SK-N-SH (cell line): ENCODE measurements around the gene ANKRD2. TPM values are rescaled to one million over a fixed set of nuclear protein-coding genes. Genes with fewer than 3 reads are reported as not detected.

Source experiments
- CTCF ChIA-PET: fragments of 300-600, 350-600 bp; formaldehyde crosslinking; extraction: SDS; loops from one replicate; lab custom pipeline; 2021; lab: Yijun Ruan, JAX
- POLR2A ChIA-PET: fragments of 350-600 bp; sonication (Branson Sonifier 250); formaldehyde crosslinking; extraction: SDS; loops from one replicate; lab custom pipeline; 2020; ENCODE audit warnings: antibody characterized with exemption, inconsistent platforms; lab: Yijun Ruan, JAX
- DNase-seq: peaks from one replicate; pipeline ENCODE4 v3.0.0; 2012
- H2AFZ ChIP-seq: fragments of 200-600 bp; sonication (generic); 2 replicates; pipeline ENCODE4 v1.8.1; 2016; ENCODE audit warnings: antibody characterized with exemption, mild to moderate bottlenecking, low read depth
- H3F3A ChIP-seq: fragments of 200-600 bp; sonication (generic); replicated peaks from 2 replicates; pipeline ENCODE3; 2016; ENCODE audit warnings: antibody characterized with exemption, mild to moderate bottlenecking; ENCODE audit not compliant: insufficient read depth
- H3K27ac ChIP-seq, 2 experiments: fragments of 200-500 bp in 1 of 2; fragments of 200-600 bp in 1 of 2; sonication (Bioruptor generic) in 1 of 2; sonication (generic), shearing (Covaris generic) in 1 of 2; 2 replicates each; pipeline versions ENCODE4 v1.5.1 to v1.6.1; 2014 to 2016; ENCODE audit warnings: low read depth in 2 of 2, inconsistent platforms in 1 of 2, low read length in 1 of 2, mild to moderate bottlenecking in 1 of 2, mixed read lengths in 1 of 2
- H3K27me3 ChIP-seq: fragments of 200-600 bp; sonication (generic), shearing (Covaris generic); 2 replicates; pipeline ENCODE4 v1.6.1; 2016; ENCODE audit warnings: mixed run types; ENCODE audit not compliant: insufficient read depth
- H3K36me3 ChIP-seq, 2 experiments: fragments of 200-500 bp in 1 of 2; fragments of 200-600 bp in 1 of 2; sonication (Bioruptor generic) in 1 of 2; sonication (generic) in 1 of 2; replicated peaks in 1 of 2; 2 replicates each; pipeline versions ENCODE3 to v1.5.1; 2014 to 2016; ENCODE audit warnings: low read length in 1 of 2, mild to moderate bottlenecking in 1 of 2; ENCODE audit not compliant: insufficient read depth in 2 of 2, control insufficient read depth in 1 of 2
- H3K4me1 ChIP-seq, 2 experiments: fragments of 200-500 bp in 1 of 2; fragments of 200-600 bp in 1 of 2; sonication (Bioruptor generic) in 1 of 2; sonication (generic), shearing (Covaris generic) in 1 of 2; 2 replicates each; pipeline versions ENCODE4 v1.5.1 to v1.6.1; 2014 to 2016; ENCODE audit warnings: low read depth in 1 of 2, low read length in 1 of 2, mixed run types in 1 of 2; ENCODE audit not compliant: insufficient read depth in 2 of 2, control insufficient read depth in 1 of 2
- H3K4me2 ChIP-seq: fragments of 200-600 bp; sonication (generic), shearing (Covaris generic); 2 replicates; pipeline ENCODE4 v1.6.1; 2017; ENCODE audit warnings: mixed run types
- H3K4me3 ChIP-seq, 2 experiments: fragments of 200-500 bp in 1 of 2; fragments of 200-600 bp in 1 of 2; sonication (Bioruptor generic) in 1 of 2; sonication (generic), shearing (Covaris generic) in 1 of 2; 2 replicates each; pipeline versions ENCODE4 v1.5.1 to v1.8.1; 2014 to 2016; ENCODE audit warnings: low read depth in 2 of 2, inconsistent platforms in 1 of 2, low read length in 1 of 2, mild to moderate bottlenecking in 1 of 2, mixed read lengths in 1 of 2, moderate library complexity in 1 of 2
- H3K79me2 ChIP-seq: fragments of 200-600 bp; sonication (generic); 2 replicates; pipeline ENCODE4 v1.8.1; 2017; ENCODE audit warnings: mild to moderate bottlenecking; ENCODE audit not compliant: insufficient read depth
- H3K9ac ChIP-seq: fragments of 200-600 bp; sonication (generic); 2 replicates; pipeline ENCODE4 v1.6.1; 2017; ENCODE audit warnings: mixed run types
- H3K9me2 ChIP-seq: fragments of 200-600 bp; sonication (generic); 2 replicates; pipeline ENCODE4 v1.6.1; 2017; ENCODE audit warnings: mixed run types
- H3K9me3 ChIP-seq: fragments of 200-600 bp; sonication (generic); 2 replicates; pipeline ENCODE4 v1.6.1; 2017; ENCODE audit warnings: mixed run types, mild to moderate bottlenecking, moderate library complexity
- H4K20me1 ChIP-seq: fragments of 200-600 bp; sonication (generic); 2 replicates; pipeline ENCODE4 v1.6.1; 2017; ENCODE audit warnings: mild to moderate bottlenecking, mixed run types; ENCODE audit not compliant: insufficient read depth
- CTCF ChIP-seq: fragments of 200-600 bp; sonication (generic); IDR thresholded peaks from 2 replicates; pipeline ENCODE4 v1.6.1; 2017; ENCODE audit warnings: antibody characterized with exemption, mild to moderate bottlenecking, moderate library complexity
- EZH2phosphoT487 ChIP-seq: fragments of 200-600 bp; sonication (generic); IDR thresholded peaks from 2 replicates; pipeline ENCODE4 v1.6.1; 2017; ENCODE audit warnings: low read depth, mixed run types, mild to moderate bottlenecking, antibody characterized with exemption, moderate library complexity, borderline replicate concordance
- FOSL2 ChIP-seq: IDR thresholded peaks from 2 replicates; pipeline ENCODE4 v1.4.0; 2012; ENCODE audit warnings: low read depth, mild to moderate bottlenecking, moderate library complexity, borderline replicate concordance
- GABPA ChIP-seq: IDR thresholded peaks from 2 replicates; pipeline ENCODE4 v1.4.0; 2012; ENCODE audit warnings: low read depth, mild to moderate bottlenecking
- IRF3 ChIP-seq: fragments of 150-350 bp; IDR thresholded peaks from 2 replicates; pipeline ENCODE4 v1.6.1; 2016; ENCODE audit warnings: mild to moderate bottlenecking, low read depth, low read length
- MAX ChIP-seq: IDR thresholded peaks from 2 replicates; pipeline ENCODE4 v1.4.0; 2012; ENCODE audit warnings: low read depth
- MEF2A ChIP-seq: IDR thresholded peaks from 2 replicates; pipeline ENCODE4 v1.4.0; 2012; ENCODE audit warnings: low read depth, borderline replicate concordance
- NFIC ChIP-seq: IDR thresholded peaks from 2 replicates; pipeline ENCODE4 v1.4.0; 2012; ENCODE audit warnings: borderline replicate concordance
- NRF1 ChIP-seq: IDR thresholded peaks from 2 replicates; pipeline ENCODE4 v1.6.1; 2012; ENCODE audit warnings: low read depth, mild to moderate bottlenecking, low read length
- PBX3 ChIP-seq: IDR thresholded peaks from 2 replicates; pipeline ENCODE4; 2012
- REST ChIP-seq: IDR thresholded peaks from 2 replicates; pipeline ENCODE4 v1.6.1; 2012; ENCODE audit warnings: mild to moderate bottlenecking, low read depth, low read length, moderate library complexity
- SIN3A ChIP-seq: IDR thresholded peaks from 2 replicates; pipeline ENCODE4 v1.6.1; 2012; ENCODE audit warnings: low read depth, mild to moderate bottlenecking, low read length, moderate library complexity, borderline replicate concordance
- SMC3 ChIP-seq: IDR thresholded peaks from 2 replicates; pipeline ENCODE4 v1.6.1; 2012; ENCODE audit warnings: low read depth, low read length, improper control_type of control experiment
- TCF12 ChIP-seq: IDR thresholded peaks from 2 replicates; pipeline ENCODE4 v1.4.0; 2012
- WGBS: methylation state at CpG from one replicate; pipeline ENCODE4 v1.1.6; 2017; ENCODE audit warnings: low lambda C conversion rate; 5-methylcytosine and 5-hydroxymethylcytosine counted together
- polyA plus RNA-seq, 3 experiments: library from polyadenylated mRNA; depleted of rRNA; stranded (reverse); fragments of >200 nt; gene quantifications; 2 replicates each; pipeline ENCODE4 v1.2.3, GENCODE V29; 2012

ANKRD2 gene
- polyA plus RNA-seq, 1 of the 3 experiments (the other 2 are of a cell fraction), result 0.72 TPM

GRCh38 chr10:97551271-97551670 is 21.3 kb upstream of the ANKRD2 start:
- H3K9me3 ChIP-seq, result no peaks in the 10 kb centered on the region
- H3K79me2 ChIP-seq, result peaks cover 37% of the 10 kb centered on the region
- no peaks in the 10 kb centered on the region for H3K27me3 ChIP-seq
- ChIA-PET CTCF (interaction anchor here (0.7 to 8.4 kb wide), 6 partner anchors 11 to 150 kb away, joined by 3 to 132 read pairs (median 57); partner anchors contain the start of genes ANKRD2 and RRP12), POLR2A (no interaction called here)
- no peak overlapping the region for H3K4me3 ChIP-seq
- no peak for DNase-seq
- no peaks in the 10 kb centered on the region for H3F3A ChIP-seq
- no peak overlapping the region for H3K9ac ChIP-seq
- 97% methylated on average over 6 of the region's 6 CpGs for WGBS
- TF ChIP-seq TCF12, result no peak
- no peak for TF ChIP-seq MAX
- TF ChIP-seq MEF2A, result no peak
- no peak for TF ChIP-seq PBX3
- TF ChIP-seq REST, result no peak
- no peak for TF ChIP-seq NRF1
- TF ChIP-seq CTCF, result no peak
- no peak for TF ChIP-seq EZH2phosphoT487
- no peak for TF ChIP-seq SIN3A
- TF ChIP-seq SMC3, result no peak
- no peak for TF ChIP-seq IRF3
- no peak for TF ChIP-seq NFIC
- no peak for TF ChIP-seq FOSL2
- no peak for TF ChIP-seq GABPA
- TF ChIP-seq, all 33 proteins: peak for 0
- no peaks in the 10 kb centered on the region for H3K9me2 ChIP-seq
- H3K36me3 ChIP-seq, result no peaks in the 10 kb centered on the region
- H3K4me1 ChIP-seq, result peaks cover 21 to 27% of the 10 kb centered on the region in 2 experiments; a peak in 3 of 4 replicates
- no peak overlapping the region for H3K4me2 ChIP-seq
- H3K27ac ChIP-seq, result no peak overlapping the region
- no peak overlapping the region for H2AFZ ChIP-seq
- H4K20me1 ChIP-seq, result no peaks in the 10 kb centered on the region
